ENCODE measurements around the gene UNK. TPM values are rescaled to one million over a fixed set of nuclear protein-coding genes. Genes with fewer than 3 reads are reported as not detected.

Gene UNK
- total and polyA plus RNA-seq, 2 of the 13 experiments (the other 11 are each of a cell fraction or from before 2014, with no cell fraction given) = 31.6 to 33.0 TPM

DNA sequence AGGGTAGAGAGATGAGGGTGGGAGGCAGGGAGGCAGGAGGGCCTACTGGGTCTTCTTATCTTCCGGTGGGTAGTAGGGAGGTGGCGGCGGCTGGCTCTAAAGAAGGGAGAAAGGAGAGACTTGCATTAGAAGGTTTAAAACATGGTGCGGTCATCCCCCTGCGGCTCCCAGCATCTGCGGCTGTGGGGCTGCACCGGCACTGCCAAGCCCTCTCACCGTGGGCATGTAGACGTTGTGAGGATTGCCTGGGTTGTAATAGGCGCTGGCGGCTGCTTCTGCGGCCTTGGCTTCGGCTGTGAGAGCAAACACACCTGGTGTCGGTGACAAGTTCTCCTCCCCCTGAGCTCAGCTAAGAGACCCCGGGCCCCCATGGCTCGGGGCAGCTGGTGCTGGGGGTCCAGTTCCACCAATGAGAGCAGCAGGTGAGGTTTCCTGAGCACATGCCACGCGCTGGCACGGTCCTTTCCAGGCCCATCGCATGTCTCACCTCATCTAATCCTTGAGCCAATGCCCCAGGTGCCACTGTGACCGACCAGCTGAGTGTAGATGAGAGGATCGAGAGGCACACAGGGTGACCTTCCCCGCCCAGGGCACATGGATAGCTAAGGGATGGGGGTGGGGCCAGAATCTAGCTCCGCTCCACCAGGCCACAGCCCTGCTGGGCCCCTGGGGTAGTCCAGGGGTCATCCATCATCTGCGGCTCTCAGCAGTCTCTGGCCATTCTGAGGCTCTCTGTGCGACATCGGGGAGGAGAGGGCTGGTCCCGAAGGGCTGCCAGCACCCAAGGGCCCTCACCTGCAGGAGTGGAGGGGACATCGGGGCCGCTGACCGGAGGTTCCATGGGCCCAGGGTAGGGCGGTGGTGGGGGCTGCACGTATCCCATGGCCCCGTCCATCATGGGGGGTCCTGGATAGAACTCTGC is 62.3 kb downstream of the UNK start (continued):
- TF ChIP-seq, protein P1, sequence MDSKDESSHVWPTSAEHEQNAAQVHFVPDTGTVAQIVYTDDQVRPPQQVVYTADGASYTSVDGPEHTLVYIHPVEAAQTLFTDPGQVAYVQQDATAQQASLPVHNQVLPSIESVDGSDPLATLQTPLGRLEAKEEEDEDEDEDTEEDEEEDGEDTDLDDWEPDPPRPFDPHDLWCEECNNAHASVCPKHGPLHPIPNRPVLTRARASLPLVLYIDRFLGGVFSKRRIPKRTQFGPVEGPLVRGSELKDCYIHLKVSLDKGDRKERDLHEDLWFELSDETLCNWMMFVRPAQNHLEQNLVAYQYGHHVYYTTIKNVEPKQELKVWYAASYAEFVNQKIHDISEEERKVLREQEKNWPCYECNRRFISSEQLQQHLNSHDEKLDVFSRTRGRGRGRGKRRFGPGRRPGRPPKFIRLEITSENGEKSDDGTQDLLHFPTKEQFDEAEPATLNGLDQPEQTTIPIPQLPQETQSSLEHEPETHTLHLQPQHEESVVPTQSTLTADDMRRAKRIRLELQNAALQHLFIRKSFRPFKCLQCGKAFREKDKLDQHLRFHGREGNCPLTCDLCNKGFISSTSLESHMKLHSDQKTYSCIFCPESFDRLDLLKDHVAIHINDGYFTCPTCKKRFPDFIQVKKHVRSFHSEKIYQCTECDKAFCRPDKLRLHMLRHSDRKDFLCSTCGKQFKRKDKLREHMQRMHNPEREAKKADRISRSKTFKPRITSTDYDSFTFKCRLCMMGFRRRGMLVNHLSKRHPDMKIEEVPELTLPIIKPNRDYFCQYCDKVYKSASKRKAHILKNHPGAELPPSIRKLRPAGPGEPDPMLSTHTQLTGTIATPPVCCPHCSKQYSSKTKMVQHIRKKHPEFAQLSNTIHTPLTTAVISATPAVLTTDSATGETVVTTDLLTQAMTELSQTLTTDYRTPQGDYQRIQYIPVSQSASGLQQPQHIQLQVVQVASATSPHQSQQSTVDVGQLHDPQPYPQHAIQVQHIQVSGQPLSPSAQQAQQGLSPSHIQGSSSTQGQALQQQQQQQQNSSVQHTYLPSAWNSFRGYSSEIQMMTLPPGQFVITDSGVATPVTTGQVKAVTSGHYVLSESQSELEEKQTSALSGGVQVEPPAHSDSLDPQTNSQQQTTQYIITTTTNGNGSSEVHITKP (CRISPR knock-in tag; IDR thresholded peaks at IDR 0.05; ENCODE audit: low read depth) = peak; percentile 55
- TF ChIP-seq ZNF546 (CRISPR knock-in tag; conservative IDR thresholded peaks at IDR 0.05) (no peak), ZNF160 (CRISPR knock-in tag; IDR thresholded peaks at IDR 0.05) (peak; percentile 66; the same call in 1 of the 2 replicates), ZNF337 (CRISPR knock-in tag; IDR thresholded peaks at IDR 0.05; ENCODE audit: borderline replicate concordance, low read depth) (no peak), PPARG (CRISPR knock-in tag; conservative IDR thresholded peaks at IDR 0.05) (no peak), KAT7 (CRISPR knock-in tag; IDR thresholded peaks at IDR 0.05; ENCODE audit: borderline replicate concordance) (0 out of 2 replicates have a peak, but pooled peaks have one; percentile 24), SP5 (CRISPR knock-in tag; IDR thresholded peaks at IDR 0.05; ENCODE audit: borderline replicate concordance, low read depth) (peak; percentile 100), RFXANK (CRISPR knock-in tag; IDR thresholded peaks at IDR 0.05) (no peak), ZNF30 (CRISPR knock-in tag; IDR thresholded peaks at IDR 0.05) (no peak), HOXA3 (CRISPR knock-in tag; IDR thresholded peaks at IDR 0.05) (peak; percentile 92), IRX3 (CRISPR knock-in tag; IDR thresholded peaks at IDR 0.05; ENCODE audit: borderline replicate concordance, low read depth) (no peak)
- TF ChIP-seq, protein P2, sequence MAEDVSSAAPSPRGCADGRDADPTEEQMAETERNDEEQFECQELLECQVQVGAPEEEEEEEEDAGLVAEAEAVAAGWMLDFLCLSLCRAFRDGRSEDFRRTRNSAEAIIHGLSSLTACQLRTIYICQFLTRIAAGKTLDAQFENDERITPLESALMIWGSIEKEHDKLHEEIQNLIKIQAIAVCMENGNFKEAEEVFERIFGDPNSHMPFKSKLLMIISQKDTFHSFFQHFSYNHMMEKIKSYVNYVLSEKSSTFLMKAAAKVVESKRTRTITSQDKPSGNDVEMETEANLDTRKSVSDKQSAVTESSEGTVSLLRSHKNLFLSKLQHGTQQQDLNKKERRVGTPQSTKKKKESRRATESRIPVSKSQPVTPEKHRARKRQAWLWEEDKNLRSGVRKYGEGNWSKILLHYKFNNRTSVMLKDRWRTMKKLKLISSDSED (CRISPR knock-in tag; IDR thresholded peaks at IDR 0.05) = no peak
- TF ChIP-seq, protein P3, sequence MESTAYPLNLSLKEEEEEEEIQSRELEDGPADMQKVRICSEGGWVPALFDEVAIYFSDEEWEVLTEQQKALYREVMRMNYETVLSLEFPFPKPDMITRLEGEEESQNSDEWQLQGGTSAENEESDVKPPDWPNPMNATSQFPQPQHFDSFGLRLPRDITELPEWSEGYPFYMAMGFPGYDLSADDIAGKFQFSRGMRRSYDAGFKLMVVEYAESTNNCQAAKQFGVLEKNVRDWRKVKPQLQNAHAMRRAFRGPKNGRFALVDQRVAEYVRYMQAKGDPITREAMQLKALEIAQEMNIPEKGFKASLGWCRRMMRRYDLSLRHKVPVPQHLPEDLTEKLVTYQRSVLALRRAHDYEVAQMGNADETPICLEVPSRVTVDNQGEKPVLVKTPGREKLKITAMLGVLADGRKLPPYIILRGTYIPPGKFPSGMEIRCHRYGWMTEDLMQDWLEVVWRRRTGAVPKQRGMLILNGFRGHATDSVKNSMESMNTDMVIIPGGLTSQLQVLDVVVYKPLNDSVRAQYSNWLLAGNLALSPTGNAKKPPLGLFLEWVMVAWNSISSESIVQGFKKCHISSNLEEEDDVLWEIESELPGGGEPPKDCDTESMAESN (CRISPR knock-in tag; conservative IDR thresholded peaks at IDR 0.05) = peak; percentile 93
- TF ChIP-seq, protein P4, sequence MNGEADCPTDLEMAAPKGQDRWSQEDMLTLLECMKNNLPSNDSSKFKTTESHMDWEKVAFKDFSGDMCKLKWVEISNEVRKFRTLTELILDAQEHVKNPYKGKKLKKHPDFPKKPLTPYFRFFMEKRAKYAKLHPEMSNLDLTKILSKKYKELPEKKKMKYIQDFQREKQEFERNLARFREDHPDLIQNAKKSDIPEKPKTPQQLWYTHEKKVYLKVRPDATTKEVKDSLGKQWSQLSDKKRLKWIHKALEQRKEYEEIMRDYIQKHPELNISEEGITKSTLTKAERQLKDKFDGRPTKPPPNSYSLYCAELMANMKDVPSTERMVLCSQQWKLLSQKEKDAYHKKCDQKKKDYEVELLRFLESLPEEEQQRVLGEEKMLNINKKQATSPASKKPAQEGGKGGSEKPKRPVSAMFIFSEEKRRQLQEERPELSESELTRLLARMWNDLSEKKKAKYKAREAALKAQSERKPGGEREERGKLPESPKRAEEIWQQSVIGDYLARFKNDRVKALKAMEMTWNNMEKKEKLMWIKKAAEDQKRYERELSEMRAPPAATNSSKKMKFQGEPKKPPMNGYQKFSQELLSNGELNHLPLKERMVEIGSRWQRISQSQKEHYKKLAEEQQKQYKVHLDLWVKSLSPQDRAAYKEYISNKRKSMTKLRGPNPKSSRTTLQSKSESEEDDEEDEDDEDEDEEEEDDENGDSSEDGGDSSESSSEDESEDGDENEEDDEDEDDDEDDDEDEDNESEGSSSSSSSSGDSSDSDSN (CRISPR knock-in tag; IDR thresholded peaks at IDR 0.05) = peak; percentile 85
- TF ChIP-seq, protein P5, sequence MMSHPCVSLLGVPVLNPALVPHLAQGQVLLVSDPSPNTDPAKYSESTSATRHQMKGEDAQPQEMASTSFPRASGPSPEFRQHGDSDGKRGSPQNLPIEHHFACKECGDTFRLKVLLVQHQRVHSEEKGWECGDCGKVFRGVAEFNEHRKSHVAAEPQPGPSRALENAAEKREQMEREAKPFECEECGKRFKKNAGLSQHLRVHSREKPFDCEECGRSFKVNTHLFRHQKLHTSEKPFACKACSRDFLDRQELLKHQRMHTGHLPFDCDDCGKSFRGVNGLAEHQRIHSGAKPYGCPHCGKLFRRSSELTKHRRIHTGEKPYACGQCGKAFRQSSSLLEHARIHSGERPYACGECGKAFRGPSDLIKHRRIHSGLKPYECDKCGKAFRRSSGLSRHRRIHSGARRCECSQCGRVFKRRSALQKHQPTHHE (CRISPR knock-in tag; IDR thresholded peaks at IDR 0.05; ENCODE audit: borderline replicate concordance) = peak; percentile 80; the same call in 1 of the 2 replicates
- TF ChIP-seq, protein P6, sequence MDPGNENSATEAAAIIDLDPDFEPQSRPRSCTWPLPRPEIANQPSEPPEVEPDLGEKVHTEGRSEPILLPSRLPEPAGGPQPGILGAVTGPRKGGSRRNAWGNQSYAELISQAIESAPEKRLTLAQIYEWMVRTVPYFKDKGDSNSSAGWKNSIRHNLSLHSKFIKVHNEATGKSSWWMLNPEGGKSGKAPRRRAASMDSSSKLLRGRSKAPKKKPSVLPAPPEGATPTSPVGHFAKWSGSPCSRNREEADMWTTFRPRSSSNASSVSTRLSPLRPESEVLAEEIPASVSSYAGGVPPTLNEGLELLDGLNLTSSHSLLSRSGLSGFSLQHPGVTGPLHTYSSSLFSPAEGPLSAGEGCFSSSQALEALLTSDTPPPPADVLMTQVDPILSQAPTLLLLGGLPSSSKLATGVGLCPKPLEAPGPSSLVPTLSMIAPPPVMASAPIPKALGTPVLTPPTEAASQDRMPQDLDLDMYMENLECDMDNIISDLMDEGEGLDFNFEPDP (CRISPR knock-in tag; conservative IDR thresholded peaks at IDR 0.05) = no peak

Data from HepG2 (cell line).